Peyer's patch (tissue), 4 donors: ENCODE results near the gene CTDNEP1. TPM values are rescaled to one million over a fixed set of nuclear protein-coding genes. Genes with fewer than 3 reads are reported as not detected.
A peak's percentile ranks its signal among the peaks of the same experiment; 100 is the strongest.

Source experiments
- DNase-seq, 3 donors: peaks; one replicate each; pipeline ENCODE4 v3.0.0-alpha.2; 2017 to 2019
- H3K27ac ChIP-seq, 4 donors: fragments of 200-600 bp; sonication (generic); one replicate each; pipeline ENCODE4 v1.5.1; 2016 to 2019
- H3K27me3 ChIP-seq, 2 donors: fragments of 200-600 bp; sonication (generic); one replicate each; pipeline ENCODE4 v1.5.1; 2019
- H3K36me3 ChIP-seq, 3 donors: fragments of 200-600 bp; sonication (generic); one replicate each; pipeline ENCODE4 v1.5.1; 2016 to 2019
- H3K4me1 ChIP-seq, 4 donors: fragments of 200-600 bp; sonication (generic); one replicate each; pipeline ENCODE4 v1.5.1; 2016 to 2019
- H3K4me3 ChIP-seq, 4 donors: fragments of 200-600 bp; sonication (generic); 1 replicate in 3 of 4; 2 replicates in 1 of 4; pipeline ENCODE4 v1.5.1; 2016 to 2019; ENCODE audit warnings: mild to moderate bottlenecking in 1 of 4
- H3K9me3 ChIP-seq, 4 donors: fragments of 200-600 bp; sonication (generic); one replicate each; pipeline ENCODE4 v1.5.1; 2016 to 2019; ENCODE audit warnings: mild to moderate bottlenecking in 1 of 4
- CTCF ChIP-seq, 6 experiments: fragments of 450-650 bp in 4 of 6; fragments of 200-600 bp in 2 of 6; sonication (generic) in 1 of 6; IDR thresholded peaks; one replicate each; pipeline ENCODE4 v1.5.1; 2017 to 2019; ENCODE audit warnings: antibody characterized with exemption in 6 of 6, mild to moderate bottlenecking in 3 of 6, moderate library complexity in 1 of 6
- POLR2A ChIP-seq, 2 donors: fragments of 450-650 bp; IDR thresholded peaks; one replicate each; pipeline ENCODE4 v1.5.1; 2017; ENCODE audit warnings: antibody characterized with exemption in 2 of 2, mild to moderate bottlenecking in 2 of 2, moderate library complexity in 2 of 2
- small RNA-seq, 2 donors: library from RNA; depleted of rRNA; stranded (forward); fragments of <200 nt; gene quantifications; one replicate each; pipeline ENCODE3, GENCODE V24; 2016
- total RNA-seq, 4 donors: library from RNA; depleted of rRNA; stranded (reverse); fragments of >200 nt; gene quantifications; one replicate each; pipeline ENCODE4 v1.1.0, GENCODE V29; 2016

The CTDNEP1 gene
- total RNA-seq, 4 donors from 2014 or later = 55.3 to 86.9 (median 76.4) TPM

- Histone ChIP-seq H3K4me1 (peaks cover 0 to 6% (median 1%) of the 10 kb centered on the region in 4 donors), H3K27me3 (no peaks in the 10 kb centered on the region), H3K36me3 (peaks cover 0 to 10% (median 0%) of the 10 kb centered on the region in 3 donors), H3K27ac (peak overlapping the region; percentile 15 to 72 (median 58)), H3K9me3 (no peaks in the 10 kb centered on the region), H3K4me3 (peak overlapping the region; percentile 32 to 52 (median 50))
- no peak for TF ChIP-seq POLR2A (IDR thresholded peaks at IDR 0.05)
- no peak for TF ChIP-seq CTCF (IDR thresholded peaks at IDR 0.05)
- DNase-seq = peak; percentile 80 to 96 (median 90)
These were observed 46.6 kb downstream of the CTDNEP1 start for GRCh38 chr17:7204828-7205461.

- Histone ChIP-seq H3K4me3 (peak overlapping the region; percentile 32 to 52 (median 50)), H3K27me3 (no peaks in the 10 kb centered on the region), H3K9me3 (no peaks in the 10 kb centered on the region), H3K27ac (peak overlapping the region; percentile 15 to 72 (median 58)), H3K4me1 (peaks cover 0 to 6% (median 1%) of the 10 kb centered on the region in 4 donors), H3K36me3 (peaks cover 0 to 10% (median 0%) of the 10 kb centered on the region in 3 donors)
- no peak for DNase-seq
- TF ChIP-seq CTCF (IDR thresholded peaks at IDR 0.05) = no peak
- TF ChIP-seq POLR2A (IDR thresholded peaks at IDR 0.05) = no peak
These were observed 47.2 kb downstream of the CTDNEP1 start for GRCh38 chr17:7204336-7204735.

- no peaks in the 10 kb centered on the region for H3K9me3 ChIP-seq
- peaks cover 0 to 6% (median 1%) of the 10 kb centered on the region in 4 donors for H3K4me1 ChIP-seq
- peaks cover 0 to 10% (median 0%) of the 10 kb centered on the region in 3 donors for H3K36me3 ChIP-seq
- H3K27ac ChIP-seq = no peak overlapping the region
- no peak for DNase-seq
- no peak for TF ChIP-seq POLR2A (IDR thresholded peaks at IDR 0.05)
- TF ChIP-seq CTCF (IDR thresholded peaks at IDR 0.05) = no peak
- no peaks in the 10 kb centered on the region for H3K27me3 ChIP-seq
- no peak overlapping the region for H3K4me3 ChIP-seq
These were observed 48.1 kb downstream of the CTDNEP1 start for GRCh38 chr17:7203391-7203790.

GRCh38 chr17:7196651-7197401 is 54.7 kb downstream of the CTDNEP1 start:
- DNase-seq = peak in 1 of 3 donors; percentile 37

GRCh38 chr17:7195971-7196370 is 55.6 kb downstream of the CTDNEP1 start:
- no peak overlapping the region for H3K27ac ChIP-seq
- H3K36me3 ChIP-seq = peaks cover 0 to 21% (median 0%) of the 10 kb centered on the region in 3 donors

More at GRCh38 chr17:7196651-7197401, 54.7 kb downstream of the CTDNEP1 start:
- Histone ChIP-seq H3K4me1 (no peaks in the 10 kb centered on the region), H3K27me3 (no peaks in the 10 kb centered on the region), H3K27ac (no peak overlapping the region), H3K9me3 (no peaks in the 10 kb centered on the region), H3K4me3 (no peak overlapping the region), H3K36me3 (peaks cover 0 to 21% (median 0%) of the 10 kb centered on the region in 3 donors)
- TF ChIP-seq POLR2A (IDR thresholded peaks at IDR 0.05) (no peak), CTCF (IDR thresholded peaks at IDR 0.05) (no peak)

More at GRCh38 chr17:7195971-7196370, 55.6 kb downstream of the CTDNEP1 start:
- DNase-seq = no peak
- Histone ChIP-seq H3K9me3 (no peaks in the 10 kb centered on the region), H3K27me3 (no peaks in the 10 kb centered on the region), H3K4me1 (no peaks in the 10 kb centered on the region), H3K4me3 (no peak overlapping the region)
- no peak for TF ChIP-seq CTCF (IDR thresholded peaks at IDR 0.05)
- TF ChIP-seq POLR2A (IDR thresholded peaks at IDR 0.05) = no peak

Small RNA genes lying within 50 kb of the gene (small RNA-seq; reads per million reads assigned to genes)
- gene MIR324 (0.82 to 5.5 reads per million in 2 donors), gene RF00019 (0 reads per million in 2 donors)

Other genes with a start within 250 kb of the CTDNEP1 start
- gene RNASEK, start 239.1 kb downstream of the CTDNEP1 start, total RNA-seq = 100 to 1,000 TPM in 2 of 4 donors, 10 to 100 TPM in 2; 56.9 to 138 (median 109) TPM
- gene BCL6B, start 228.7 kb downstream of the CTDNEP1 start, total RNA-seq = 1 to 10 TPM in 2 of 4 donors, under 1 TPM in 2; 0.57 to 9.9 (median 1.4) TPM
- gene SLC16A13, start 215.7 kb downstream of the CTDNEP1 start, total RNA-seq = 10 to 100 TPM in 1 of 4 donors, 1 to 10 TPM in 3; 7.5 to 16.4 (median 8.8) TPM
- 1 to 10 TPM in 1 of 4 donors, under 1 TPM in 1, not detected in 2; 0.94 to 1.1 TPM for gene SLC16A11, start 207.6 kb downstream of the CTDNEP1 start, total RNA-seq
- 1 to 10 TPM; 1.8 to 9.9 (median 5.6) TPM for gene CLEC10A, start 171.5 kb downstream of the CTDNEP1 start, total RNA-seq
- gene ASGR2, start 136.9 kb downstream of the CTDNEP1 start, total RNA-seq = not detected
- 1 to 10 TPM in 1 of 4 donors, under 1 TPM in 2, not detected in 1; 0.88 to 2.5 (median 0.94) TPM for gene ASGR1, start 72.4 kb downstream of the CTDNEP1 start, total RNA-seq
- 10 to 100 TPM in 2 of 4 donors, 1 to 10 TPM in 2; 2.6 to 15.7 (median 9.4) TPM for gene DLG4, start 31.9 kb downstream of the CTDNEP1 start, total RNA-seq
- 1,000 to 10,000 TPM; 1,292 to 4,167 (median 1,553) TPM for gene ACADVL, start 31.8 kb downstream of the CTDNEP1 start, total RNA-seq
- gene DVL2, start 17.2 kb downstream of the CTDNEP1 start, total RNA-seq = 10 to 100 TPM; 42.1 to 61.9 (median 50.1) TPM
- 10 to 100 TPM; 22.2 to 38.8 (median 35.1) TPM for gene PHF23, start 12.3 kb downstream of the CTDNEP1 start, total RNA-seq
- gene GABARAP, start 9.3 kb downstream of the CTDNEP1 start, total RNA-seq = 100 to 1,000 TPM; 288 to 521 (median 367) TPM
- gene ELP5, start 481 bp upstream of the CTDNEP1 start, total RNA-seq = 10 to 100 TPM; 15.1 to 75.1 (median 29.0) TPM
- 1,000 to 10,000 TPM in 1 of 4 donors, 100 to 1,000 TPM in 2, 10 to 100 TPM in 1; 80.0 to 1,052 (median 864) TPM for gene CLDN7, start 10.7 kb upstream of the CTDNEP1 start, total RNA-seq
- 1 to 10 TPM in 3 of 4 donors, not detected in 1; 1.1 to 7.6 (median 4.8) TPM for gene SLC2A4, start 30.0 kb upstream of the CTDNEP1 start, total RNA-seq
- gene YBX2, start 42.9 kb upstream of the CTDNEP1 start, total RNA-seq = 10 to 100 TPM; 20.7 to 70.0 (median 24.6) TPM
- 100 to 1,000 TPM in 3 of 4 donors, 10 to 100 TPM in 1; 94.4 to 128 (median 120) TPM for gene EIF5A, start 55.9 kb upstream of the CTDNEP1 start, total RNA-seq
- gene GPS2, start 63.6 kb upstream of the CTDNEP1 start, total RNA-seq = 100 to 1,000 TPM in 1 of 4 donors, 10 to 100 TPM in 3; 93.2 to 148 (median 94.2) TPM
- gene NEURL4, start 77.6 kb upstream of the CTDNEP1 start, total RNA-seq = 10 to 100 TPM; 23.3 to 69.0 (median 53.9) TPM
- 100 to 1,000 TPM in 1 of 4 donors, 10 to 100 TPM in 3; 15.6 to 696 (median 24.0) TPM for gene ACAP1, start 84.8 kb upstream of the CTDNEP1 start, total RNA-seq
- 1 to 10 TPM; 2.5 to 8.9 (median 7.1) TPM for gene KCTD11, start 100.4 kb upstream of the CTDNEP1 start, total RNA-seq
- gene TMEM95, start 103.4 kb upstream of the CTDNEP1 start, total RNA-seq = not detected
- gene TNK1, start 129.4 kb upstream of the CTDNEP1 start, total RNA-seq = 10 to 100 TPM; 19.8 to 54.4 (median 44.4) TPM
- gene PLSCR3, start 142.8 kb upstream of the CTDNEP1 start, total RNA-seq = 10 to 100 TPM; 10.7 to 38.8 (median 21.9) TPM
- gene TMEM256, start 152.4 kb upstream of the CTDNEP1 start, total RNA-seq = 100 to 1,000 TPM in 2 of 4 donors, 10 to 100 TPM in 2; 37.1 to 334 (median 126) TPM
- 1 to 10 TPM in 3 of 4 donors, under 1 TPM in 1; 0.88 to 9.9 (median 5.8) TPM for gene NLGN2, start 156.1 kb upstream of the CTDNEP1 start, total RNA-seq
- gene SPEM1, start 168.6 kb upstream of the CTDNEP1 start, total RNA-seq = not detected
- gene SPEM2, start 173.9 kb upstream of the CTDNEP1 start, total RNA-seq = not detected
- gene SPEM3, start 177.1 kb upstream of the CTDNEP1 start, total RNA-seq = not detected
- 10 to 100 TPM in 3 of 4 donors, 1 to 10 TPM in 1; 4.1 to 21.7 (median 17.0) TPM for gene TMEM102, start 183.7 kb upstream of the CTDNEP1 start, total RNA-seq
- 1 to 10 TPM in 1 of 4 donors, not detected in 3; 1.0 TPM for gene FGF11, start 187.8 kb upstream of the CTDNEP1 start, total RNA-seq
- 1 to 10 TPM; 4.0 to 9.1 (median 5.8) TPM for gene CHRNB1, start 193.3 kb upstream of the CTDNEP1 start, total RNA-seq
- gene ZBTB4, start 227.9 kb upstream of the CTDNEP1 start, total RNA-seq = 10 to 100 TPM; 15.1 to 27.3 (median 24.5) TPM
- gene SLC35G6, start 229.7 kb upstream of the CTDNEP1 start, total RNA-seq = not detected
- 100 to 1,000 TPM in 3 of 4 donors, 10 to 100 TPM in 1; 94.6 to 204 (median 157) TPM for gene POLR2A, start 232.6 kb upstream of the CTDNEP1 start, total RNA-seq